CD14-positive monocyte (primary cell): Measurements from ENCODE around the gene SPG21. TPM values are rescaled to one million over a fixed set of nuclear protein-coding genes. Genes with fewer than 3 reads are reported as not detected.
A peak's percentile ranks its signal among the peaks of the same experiment; 100 is the strongest.

Experiments
- DNase-seq, 3 donors: peaks; one replicate each; pipeline ENCODE4 v3.0.0-alpha.2; 2011 to 2022
- H2AFZ ChIP-seq: 2 replicates; pipeline ENCODE4 v1.6.0; 2012; ENCODE audit warnings: mild to moderate bottlenecking, low read depth, low read length, inconsistent platforms; ENCODE audit not compliant: insufficient read depth, poor library complexity, severe bottlenecking
- H3K27ac ChIP-seq, 2 donors: 1 replicate in 1 of 2; 2 replicates in 1 of 2; pipeline ENCODE4 v1.5.1; 2012 to 2013; ENCODE audit warnings: low read length in 2 of 2, control low read depth in 1 of 2, inconsistent platforms in 1 of 2, low read depth in 1 of 2, mild to moderate bottlenecking in 1 of 2
- H3K27me3 ChIP-seq, 2 donors: one replicate each; pipeline versions ENCODE4 v1.6.0 to v1.6.1; 2011 to 2013; ENCODE audit warnings: low read length in 2 of 2; ENCODE audit not compliant: control insufficient read depth in 2 of 2, insufficient read depth in 2 of 2
- H3K36me3 ChIP-seq, 2 donors: replicated peaks in 1 of 2; 1 replicate in 1 of 2; 2 replicates in 1 of 2; pipeline versions ENCODE4 v1.5.1 to v1.6.1; 2012 to 2013; ENCODE audit warnings: low read length in 2 of 2, control low read depth in 1 of 2, inconsistent platforms in 1 of 2, mild to moderate bottlenecking in 1 of 2; ENCODE audit not compliant: insufficient read depth in 2 of 2, control insufficient read depth in 1 of 2
- H3K4me1 ChIP-seq, 2 donors: 1 replicate in 1 of 2; 2 replicates in 1 of 2; pipeline versions ENCODE4 v1.5.1 to v1.6.1; 2012 to 2013; ENCODE audit warnings: low read length in 2 of 2, control low read depth in 1 of 2, inconsistent platforms in 1 of 2, mild to moderate bottlenecking in 1 of 2, moderate library complexity in 1 of 2; ENCODE audit not compliant: insufficient read depth in 2 of 2, control insufficient read depth in 1 of 2
- H3K4me2 ChIP-seq: replicated peaks from 2 replicates; pipeline ENCODE3; 2012; ENCODE audit warnings: low read length, moderate library complexity, mild to moderate bottlenecking; ENCODE audit not compliant: poor library complexity, severe bottlenecking; ENCODE audit errors: extremely low read depth
- H3K4me3 ChIP-seq, 3 experiments: fragments of 200-600 bp in 1 of 3; sonication (generic) in 1 of 3; replicated peaks in 1 of 3; 1 replicate in 2 of 3; 2 replicates in 1 of 3; pipeline ENCODE4 v1.5.1; 2011 to 2013; ENCODE audit warnings: low read length in 3 of 3, mild to moderate bottlenecking in 3 of 3, control low read depth in 2 of 3, low read depth in 2 of 3, inconsistent platforms in 1 of 3, moderate library complexity in 1 of 3
- H3K79me2 ChIP-seq: 2 replicates; pipeline ENCODE4 v1.6.0; 2012; ENCODE audit warnings: mild to moderate bottlenecking, control low read depth, inconsistent platforms, low read length, moderate library complexity; ENCODE audit not compliant: insufficient read depth
- H3K9ac ChIP-seq: 2 replicates; pipeline ENCODE4 v1.6.0; 2017; ENCODE audit warnings: low read length, mild to moderate bottlenecking; ENCODE audit not compliant: insufficient read depth, poor library complexity, severe bottlenecking
- H3K9me3 ChIP-seq, 2 donors: replicated peaks in 1 of 2; 1 replicate in 1 of 2; 2 replicates in 1 of 2; pipeline versions ENCODE4 v1.5.1 to v1.6.1; 2012 to 2013; ENCODE audit warnings: low read length in 2 of 2, control low read depth in 1 of 2; ENCODE audit not compliant: control insufficient read depth in 1 of 2, insufficient read depth in 1 of 2
- H4K20me1 ChIP-seq: 2 replicates; pipeline ENCODE4 v1.6.0; 2012; ENCODE audit warnings: mild to moderate bottlenecking, low read length, control low read depth, moderate library complexity; ENCODE audit not compliant: insufficient read depth
- H3K27ac Mint-ChIP-seq, 7 donors: one replicate each; pipeline ENCODE4 v1.8.0; 2020; ENCODE audit warnings: mild to moderate bottlenecking in 7 of 7, mixed read lengths in 7 of 7, moderate library complexity in 6 of 7, inconsistent platforms in 2 of 7
- H3K27me3 Mint-ChIP-seq, 3 donors: one replicate each; pipeline ENCODE4 v1.8.0; 2021 to 2022; ENCODE audit warnings: low read depth in 3 of 3, mild to moderate bottlenecking in 3 of 3, mixed read lengths in 3 of 3, moderate library complexity in 3 of 3, inconsistent platforms in 1 of 3
- H3K36me3 Mint-ChIP-seq, 2 donors: one replicate each; pipeline ENCODE4 v1.8.0; 2020; ENCODE audit warnings: mixed read lengths in 2 of 2, inconsistent platforms in 1 of 2, mild to moderate bottlenecking in 1 of 2
- H3K4me1 Mint-ChIP-seq: one replicate; pipeline ENCODE4 v1.8.0; 2020; ENCODE audit warnings: mild to moderate bottlenecking, mixed read lengths
- H3K4me3 Mint-ChIP-seq, 2 donors: one replicate each; pipeline ENCODE4 v1.8.0; 2020; ENCODE audit warnings: mild to moderate bottlenecking in 2 of 2, mixed read lengths in 2 of 2, moderate library complexity in 1 of 2
- H3K9me3 Mint-ChIP-seq, 7 donors: one replicate each; pipeline ENCODE4 v1.8.0; 2020 to 2022; ENCODE audit warnings: mixed read lengths in 7 of 7, mild to moderate bottlenecking in 6 of 7, moderate library complexity in 6 of 7, inconsistent platforms in 2 of 7
- WGBS: methylation state at CpG from one replicate; pipeline ENCODE4 v1.1.5; 2013; ENCODE audit warnings: missing lambda C conversion rate; ENCODE audit not compliant: insufficient coverage; 5-methylcytosine and 5-hydroxymethylcytosine counted together
- intact Hi-C, 2 donors: fragments of 100-400 bp; cut with micrococcal nuclease; formaldehyde crosslinking; loops; one replicate each; pipeline versions ENCODE4 v1.15.0 to v1.15.1; 2023
- polyA plus RNA-seq, 3 donors: library from polyadenylated mRNA; depleted of rRNA in 1 of 3; unstranded in 2 of 3; stranded (reverse) in 1 of 3; fragments of 300-500 nt in 2 of 3; fragments of >200 nt in 1 of 3; fragmentation: Illumina TruSeq in 2 of 3; gene quantifications; 1 replicate in 2 of 3; 2 replicates in 1 of 3; pipeline ENCODE4 v1.2.3, GENCODE V29; 2012 to 2021
- TF ChIP-seq, protein P1 (sequence below): fragments of 200-600 bp; IDR thresholded peaks from one replicate; pipeline ENCODE4 v1.8.0; 2022; ENCODE audit warnings: antibody characterized with exemption, mild to moderate bottlenecking

Gene SPG21
- polyA plus RNA-seq, 3 donors = 102 to 375 (median 358) TPM

GRCh38 chr15:64919721-64920120 is 70.0 kb downstream of the SPG21 start:
- Mint-ChIP-seq H3K4me1 (no peaks in the 10 kb centered on the region), H3K36me3 (no peaks in the 10 kb centered on the region), H3K9me3 (peaks cover 0 to 2% (median 0%) of the 10 kb centered on the region in 7 donors), H3K4me3 (no peak overlapping the region), H3K27me3 (peaks cover 0 to 7% (median 2%) of the 10 kb centered on the region in 3 donors), H3K27ac (peak overlapping the region in 1 of 7 donors; percentile 49)
- Histone ChIP-seq H3K4me2 (no peak overlapping the region), H3K4me3 (no peak overlapping the region), H3K9me3 (no peaks in the 10 kb centered on the region), H3K27ac (no peak overlapping the region), H2AFZ (no peak overlapping the region), H3K36me3 (no peaks in the 10 kb centered on the region), H3K4me1 (no peaks in the 10 kb centered on the region), H3K9ac (no peak overlapping the region), H4K20me1 (no peaks in the 10 kb centered on the region), H3K27me3 (no peaks in the 10 kb centered on the region), H3K79me2 (no peaks in the 10 kb centered on the region)
- intact Hi-C loops = no loop called here
- WGBS = 93% methylated on average over 4 of the region's 4 CpGs
- no peak for DNase-seq
- TF ChIP-seq, protein P1, sequence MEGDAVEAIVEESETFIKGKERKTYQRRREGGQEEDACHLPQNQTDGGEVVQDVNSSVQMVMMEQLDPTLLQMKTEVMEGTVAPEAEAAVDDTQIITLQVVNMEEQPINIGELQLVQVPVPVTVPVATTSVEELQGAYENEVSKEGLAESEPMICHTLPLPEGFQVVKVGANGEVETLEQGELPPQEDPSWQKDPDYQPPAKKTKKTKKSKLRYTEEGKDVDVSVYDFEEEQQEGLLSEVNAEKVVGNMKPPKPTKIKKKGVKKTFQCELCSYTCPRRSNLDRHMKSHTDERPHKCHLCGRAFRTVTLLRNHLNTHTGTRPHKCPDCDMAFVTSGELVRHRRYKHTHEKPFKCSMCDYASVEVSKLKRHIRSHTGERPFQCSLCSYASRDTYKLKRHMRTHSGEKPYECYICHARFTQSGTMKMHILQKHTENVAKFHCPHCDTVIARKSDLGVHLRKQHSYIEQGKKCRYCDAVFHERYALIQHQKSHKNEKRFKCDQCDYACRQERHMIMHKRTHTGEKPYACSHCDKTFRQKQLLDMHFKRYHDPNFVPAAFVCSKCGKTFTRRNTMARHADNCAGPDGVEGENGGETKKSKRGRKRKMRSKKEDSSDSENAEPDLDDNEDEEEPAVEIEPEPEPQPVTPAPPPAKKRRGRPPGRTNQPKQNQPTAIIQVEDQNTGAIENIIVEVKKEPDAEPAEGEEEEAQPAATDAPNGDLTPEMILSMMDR = no peak

DNA sequence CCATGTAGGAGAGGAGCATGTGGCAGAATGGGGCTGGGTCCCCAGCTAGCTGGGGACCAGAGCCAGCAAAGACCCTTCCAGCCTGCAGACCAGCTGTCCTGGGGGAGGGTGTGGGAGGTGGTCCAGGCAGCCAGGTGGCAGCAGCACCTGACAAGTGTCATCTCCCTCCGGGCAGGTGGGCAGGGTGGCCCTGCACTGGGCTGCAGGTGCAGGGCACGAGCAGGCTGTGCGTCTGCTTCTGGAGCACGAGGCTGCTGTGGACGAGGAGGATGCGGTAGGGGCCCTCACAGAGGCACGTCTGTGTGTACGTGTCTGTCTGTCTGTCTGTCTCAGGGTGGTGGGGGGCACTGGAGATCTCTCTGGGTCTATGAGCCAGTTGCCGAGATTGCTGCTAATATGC is 72.5 kb downstream of the SPG21 start:
- peaks cover 0 to 2% (median 0%) of the 10 kb centered on the region in 7 donors for H3K9me3 Mint-ChIP-seq
- intact Hi-C loops = no loop called here
- no peak overlapping the region for H2AFZ ChIP-seq
- DNase-seq = no peak
- H3K36me3 ChIP-seq = no peaks in the 10 kb centered on the region
- H3K27me3 ChIP-seq = peaks cover 0 to 6% of the 10 kb centered on the region in 2 donors
- no peaks in the 10 kb centered on the region for H4K20me1 ChIP-seq
- H3K4me3 ChIP-seq = no peak overlapping the region
- no peak overlapping the region for H3K4me2 ChIP-seq
- peaks cover 6% of the 10 kb centered on the region in 2 donors for H3K36me3 Mint-ChIP-seq
- no peak overlapping the region for H3K4me3 Mint-ChIP-seq
- peaks cover 6 to 14% (median 13%) of the 10 kb centered on the region in 3 donors for H3K27me3 Mint-ChIP-seq
- no peak overlapping the region for H3K27ac Mint-ChIP-seq
- TF ChIP-seq, protein P1 = no peak
- H3K9me3 ChIP-seq = no peaks in the 10 kb centered on the region
- no peaks in the 10 kb centered on the region for H3K4me1 ChIP-seq
- H3K9ac ChIP-seq = no peak overlapping the region
- no peak overlapping the region for H3K27ac ChIP-seq
- no peaks in the 10 kb centered on the region for H3K79me2 ChIP-seq
- WGBS = 99% methylated on average over 8 of the region's 9 CpGs
- H3K4me1 Mint-ChIP-seq = peaks cover under 1% of the 10 kb centered on the region
